GM12878 (cell line): ENCODE results near the gene ANTXR2.

Experiments
- CREM ChIP-seq: IDR thresholded peaks from 2 replicates; pipeline ENCODE4 v1.6.1; 2014; ENCODE audit warnings: antibody characterized with exemption, low read depth
- MTA3 ChIP-seq: IDR thresholded peaks from 2 replicates; pipeline ENCODE4 v1.6.1; 2012; ENCODE audit warnings: low read length, inconsistent platforms, borderline replicate concordance
- NFYB ChIP-seq: IDR thresholded peaks from 2 replicates; pipeline ENCODE4 v1.6.1; 2011; ENCODE audit warnings: low read depth, mild to moderate bottlenecking, low read length, improper control_type of control experiment, moderate library complexity; ENCODE audit not compliant: insufficient read depth
- POLR2A ChIP-seq: IDR thresholded peaks from 2 replicates; pipeline ENCODE4 v1.6.1; 2011; ENCODE audit warnings: low read depth, mild to moderate bottlenecking, low read length
- SIN3A ChIP-seq: IDR thresholded peaks from 2 replicates; pipeline ENCODE4 v1.6.1; 2012; ENCODE audit warnings: low read depth, low read length, improper control_type of control experiment
- SREBF1 ChIP-seq: IDR thresholded peaks from 2 replicates; pipeline ENCODE4 v1.6.1; 2012; ENCODE audit warnings: mild to moderate bottlenecking, low read length
- SUZ12 ChIP-seq: fragments of 200-600 bp; sonication (generic); IDR thresholded peaks from one replicate; pipeline ENCODE4 v1.6.1; 2018; ENCODE audit warnings: antibody characterized with exemption, mild to moderate bottlenecking; ENCODE audit not compliant: unreplicated experiment
- YY1 ChIP-seq: IDR thresholded peaks from 2 replicates; pipeline ENCODE4 v1.6.1; 2011; ENCODE audit warnings: low read depth, mild to moderate bottlenecking, low read length
- TF ChIP-seq, protein P1 (sequence below): IDR thresholded peaks from 2 replicates; pipeline ENCODE4 v1.6.1; 2012; ENCODE audit warnings: low read length, inconsistent platforms
- TF ChIP-seq, protein P2 (sequence below), 3 experiments: IDR thresholded peaks in 2 of 3; conservative IDR thresholded peaks in 1 of 3; 2 replicates each; pipeline ENCODE4 v1.5.1; 2011; ENCODE audit warnings: low read depth in 3 of 3, low read length in 3 of 3, mild to moderate bottlenecking in 3 of 3, control low read depth in 2 of 3, moderate library complexity in 2 of 3, inconsistent platforms in 1 of 3, mixed read lengths in 1 of 3; ENCODE audit not compliant: control insufficient read depth in 2 of 3, insufficient read depth in 1 of 3; ENCODE audit errors: extremely low read depth in 1 of 3
- TF ChIP-seq, protein P3 (sequence below): IDR thresholded peaks from 2 replicates; pipeline ENCODE4 v1.6.1; 2012; ENCODE audit warnings: low read depth, low read length, improper control_type of control experiment
- TF ChIP-seq, protein P4 (sequence below): IDR thresholded peaks from 2 replicates; pipeline ENCODE4 v1.6.1; 2012; ENCODE audit warnings: low read depth, low read length, improper control_type of control experiment
- TF ChIP-seq, protein P5 (sequence below): fragments of 450-650 bp; IDR thresholded peaks from 2 replicates; pipeline ENCODE4 v1.6.1; 2017; ENCODE audit warnings: antibody characterized with exemption, mild to moderate bottlenecking, moderate library complexity
- TF ChIP-seq, protein P6 (sequence below): fragments of 450-650 bp; IDR thresholded peaks from 2 replicates; pipeline ENCODE4 v1.6.1; 2018; ENCODE audit warnings: mild to moderate bottlenecking, low read depth, moderate library complexity; ENCODE audit not compliant: partially characterized antibody

DNA sequence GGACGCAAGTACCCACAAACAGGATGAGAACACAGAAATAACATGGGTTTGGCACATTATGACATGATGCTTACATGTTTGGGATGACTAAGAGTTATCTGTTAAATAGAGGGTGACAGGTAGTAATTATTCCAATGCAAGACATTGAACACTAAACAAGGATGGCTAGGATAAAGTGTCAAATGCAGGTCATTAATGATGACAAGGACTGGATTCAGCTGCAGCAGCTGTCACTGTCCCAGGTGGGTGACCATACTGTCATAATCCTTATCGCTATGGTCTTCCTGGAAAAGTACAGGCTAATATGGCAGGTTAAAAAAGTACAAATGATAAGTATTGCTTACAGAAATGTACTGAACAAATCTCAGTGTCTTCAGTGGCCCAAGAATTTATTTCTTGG, 123.9 kb downstream of the ANTXR2 start:
- TF ChIP-seq MTA3, result no peak
- no peak for TF ChIP-seq CREM
- no peak for TF ChIP-seq SUZ12
- TF ChIP-seq, protein P1, sequence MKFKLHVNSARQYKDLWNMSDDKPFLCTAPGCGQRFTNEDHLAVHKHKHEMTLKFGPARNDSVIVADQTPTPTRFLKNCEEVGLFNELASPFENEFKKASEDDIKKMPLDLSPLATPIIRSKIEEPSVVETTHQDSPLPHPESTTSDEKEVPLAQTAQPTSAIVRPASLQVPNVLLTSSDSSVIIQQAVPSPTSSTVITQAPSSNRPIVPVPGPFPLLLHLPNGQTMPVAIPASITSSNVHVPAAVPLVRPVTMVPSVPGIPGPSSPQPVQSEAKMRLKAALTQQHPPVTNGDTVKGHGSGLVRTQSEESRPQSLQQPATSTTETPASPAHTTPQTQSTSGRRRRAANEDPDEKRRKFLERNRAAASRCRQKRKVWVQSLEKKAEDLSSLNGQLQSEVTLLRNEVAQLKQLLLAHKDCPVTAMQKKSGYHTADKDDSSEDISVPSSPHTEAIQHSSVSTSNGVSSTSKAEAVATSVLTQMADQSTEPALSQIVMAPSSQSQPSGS, result no peak
- TF ChIP-seq, protein P2, sequence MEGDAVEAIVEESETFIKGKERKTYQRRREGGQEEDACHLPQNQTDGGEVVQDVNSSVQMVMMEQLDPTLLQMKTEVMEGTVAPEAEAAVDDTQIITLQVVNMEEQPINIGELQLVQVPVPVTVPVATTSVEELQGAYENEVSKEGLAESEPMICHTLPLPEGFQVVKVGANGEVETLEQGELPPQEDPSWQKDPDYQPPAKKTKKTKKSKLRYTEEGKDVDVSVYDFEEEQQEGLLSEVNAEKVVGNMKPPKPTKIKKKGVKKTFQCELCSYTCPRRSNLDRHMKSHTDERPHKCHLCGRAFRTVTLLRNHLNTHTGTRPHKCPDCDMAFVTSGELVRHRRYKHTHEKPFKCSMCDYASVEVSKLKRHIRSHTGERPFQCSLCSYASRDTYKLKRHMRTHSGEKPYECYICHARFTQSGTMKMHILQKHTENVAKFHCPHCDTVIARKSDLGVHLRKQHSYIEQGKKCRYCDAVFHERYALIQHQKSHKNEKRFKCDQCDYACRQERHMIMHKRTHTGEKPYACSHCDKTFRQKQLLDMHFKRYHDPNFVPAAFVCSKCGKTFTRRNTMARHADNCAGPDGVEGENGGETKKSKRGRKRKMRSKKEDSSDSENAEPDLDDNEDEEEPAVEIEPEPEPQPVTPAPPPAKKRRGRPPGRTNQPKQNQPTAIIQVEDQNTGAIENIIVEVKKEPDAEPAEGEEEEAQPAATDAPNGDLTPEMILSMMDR (IDR thresholded peaks at IDR 0.05 in 2 of 3, conservative IDR thresholded peaks at IDR 0.05 in 1 of 3; ENCODE audit: control insufficient read depth in 2 of 3, extremely low read depth in 1 of 3, insufficient read depth in 1 of 3, low read depth in 3 of 3, low read length in 3 of 3), result no peak
- TF ChIP-seq YY1, result no peak
- TF ChIP-seq, protein P3, sequence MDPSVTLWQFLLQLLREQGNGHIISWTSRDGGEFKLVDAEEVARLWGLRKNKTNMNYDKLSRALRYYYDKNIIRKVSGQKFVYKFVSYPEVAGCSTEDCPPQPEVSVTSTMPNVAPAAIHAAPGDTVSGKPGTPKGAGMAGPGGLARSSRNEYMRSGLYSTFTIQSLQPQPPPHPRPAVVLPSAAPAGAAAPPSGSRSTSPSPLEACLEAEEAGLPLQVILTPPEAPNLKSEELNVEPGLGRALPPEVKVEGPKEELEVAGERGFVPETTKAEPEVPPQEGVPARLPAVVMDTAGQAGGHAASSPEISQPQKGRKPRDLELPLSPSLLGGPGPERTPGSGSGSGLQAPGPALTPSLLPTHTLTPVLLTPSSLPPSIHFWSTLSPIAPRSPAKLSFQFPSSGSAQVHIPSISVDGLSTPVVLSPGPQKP, result no peak
- no peak for TF ChIP-seq NFYB
- TF ChIP-seq, protein P4, sequence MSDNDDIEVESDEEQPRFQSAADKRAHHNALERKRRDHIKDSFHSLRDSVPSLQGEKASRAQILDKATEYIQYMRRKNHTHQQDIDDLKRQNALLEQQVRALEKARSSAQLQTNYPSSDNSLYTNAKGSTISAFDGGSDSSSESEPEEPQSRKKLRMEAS, result no peak
- no peak for TF ChIP-seq POLR2A
- TF ChIP-seq SIN3A, result no peak
- TF ChIP-seq SREBF1, result no peak
- TF ChIP-seq, protein P5, sequence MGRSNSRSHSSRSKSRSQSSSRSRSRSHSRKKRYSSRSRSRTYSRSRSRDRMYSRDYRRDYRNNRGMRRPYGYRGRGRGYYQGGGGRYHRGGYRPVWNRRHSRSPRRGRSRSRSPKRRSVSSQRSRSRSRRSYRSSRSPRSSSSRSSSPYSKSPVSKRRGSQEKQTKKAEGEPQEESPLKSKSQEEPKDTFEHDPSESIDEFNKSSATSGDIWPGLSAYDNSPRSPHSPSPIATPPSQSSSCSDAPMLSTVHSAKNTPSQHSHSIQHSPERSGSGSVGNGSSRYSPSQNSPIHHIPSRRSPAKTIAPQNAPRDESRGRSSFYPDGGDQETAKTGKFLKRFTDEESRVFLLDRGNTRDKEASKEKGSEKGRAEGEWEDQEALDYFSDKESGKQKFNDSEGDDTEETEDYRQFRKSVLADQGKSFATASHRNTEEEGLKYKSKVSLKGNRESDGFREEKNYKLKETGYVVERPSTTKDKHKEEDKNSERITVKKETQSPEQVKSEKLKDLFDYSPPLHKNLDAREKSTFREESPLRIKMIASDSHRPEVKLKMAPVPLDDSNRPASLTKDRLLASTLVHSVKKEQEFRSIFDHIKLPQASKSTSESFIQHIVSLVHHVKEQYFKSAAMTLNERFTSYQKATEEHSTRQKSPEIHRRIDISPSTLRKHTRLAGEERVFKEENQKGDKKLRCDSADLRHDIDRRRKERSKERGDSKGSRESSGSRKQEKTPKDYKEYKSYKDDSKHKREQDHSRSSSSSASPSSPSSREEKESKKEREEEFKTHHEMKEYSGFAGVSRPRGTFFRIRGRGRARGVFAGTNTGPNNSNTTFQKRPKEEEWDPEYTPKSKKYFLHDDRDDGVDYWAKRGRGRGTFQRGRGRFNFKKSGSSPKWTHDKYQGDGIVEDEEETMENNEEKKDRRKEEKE, result no peak
- TF ChIP-seq, protein P6, sequence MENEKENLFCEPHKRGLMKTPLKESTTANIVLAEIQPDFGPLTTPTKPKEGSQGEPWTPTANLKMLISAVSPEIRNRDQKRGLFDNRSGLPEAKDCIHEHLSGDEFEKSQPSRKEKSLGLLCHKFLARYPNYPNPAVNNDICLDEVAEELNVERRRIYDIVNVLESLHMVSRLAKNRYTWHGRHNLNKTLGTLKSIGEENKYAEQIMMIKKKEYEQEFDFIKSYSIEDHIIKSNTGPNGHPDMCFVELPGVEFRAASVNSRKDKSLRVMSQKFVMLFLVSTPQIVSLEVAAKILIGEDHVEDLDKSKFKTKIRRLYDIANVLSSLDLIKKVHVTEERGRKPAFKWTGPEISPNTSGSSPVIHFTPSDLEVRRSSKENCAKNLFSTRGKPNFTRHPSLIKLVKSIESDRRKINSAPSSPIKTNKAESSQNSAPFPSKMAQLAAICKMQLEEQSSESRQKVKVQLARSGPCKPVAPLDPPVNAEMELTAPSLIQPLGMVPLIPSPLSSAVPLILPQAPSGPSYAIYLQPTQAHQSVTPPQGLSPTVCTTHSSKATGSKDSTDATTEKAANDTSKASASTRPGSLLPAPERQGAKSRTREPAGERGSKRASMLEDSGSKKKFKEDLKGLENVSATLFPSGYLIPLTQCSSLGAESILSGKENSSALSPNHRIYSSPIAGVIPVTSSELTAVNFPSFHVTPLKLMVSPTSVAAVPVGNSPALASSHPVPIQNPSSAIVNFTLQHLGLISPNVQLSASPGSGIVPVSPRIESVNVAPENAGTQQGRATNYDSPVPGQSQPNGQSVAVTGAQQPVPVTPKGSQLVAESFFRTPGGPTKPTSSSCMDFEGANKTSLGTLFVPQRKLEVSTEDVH, result no peak
